ENCODE data around the gene LDHD. TPM values are rescaled to one million over a fixed set of nuclear protein-coding genes. Genes with fewer than 3 reads are reported as not detected.
"Not testable (repeated sequence)": the region's sequence is repeated elsewhere in the genome, so short reads cannot be mapped to it uniquely, and the experiment has no call there.

LDHD gene
- total RNA-seq, 2 donors from 2014 or later = 28.8 to 65.6 TPM

DNA sequence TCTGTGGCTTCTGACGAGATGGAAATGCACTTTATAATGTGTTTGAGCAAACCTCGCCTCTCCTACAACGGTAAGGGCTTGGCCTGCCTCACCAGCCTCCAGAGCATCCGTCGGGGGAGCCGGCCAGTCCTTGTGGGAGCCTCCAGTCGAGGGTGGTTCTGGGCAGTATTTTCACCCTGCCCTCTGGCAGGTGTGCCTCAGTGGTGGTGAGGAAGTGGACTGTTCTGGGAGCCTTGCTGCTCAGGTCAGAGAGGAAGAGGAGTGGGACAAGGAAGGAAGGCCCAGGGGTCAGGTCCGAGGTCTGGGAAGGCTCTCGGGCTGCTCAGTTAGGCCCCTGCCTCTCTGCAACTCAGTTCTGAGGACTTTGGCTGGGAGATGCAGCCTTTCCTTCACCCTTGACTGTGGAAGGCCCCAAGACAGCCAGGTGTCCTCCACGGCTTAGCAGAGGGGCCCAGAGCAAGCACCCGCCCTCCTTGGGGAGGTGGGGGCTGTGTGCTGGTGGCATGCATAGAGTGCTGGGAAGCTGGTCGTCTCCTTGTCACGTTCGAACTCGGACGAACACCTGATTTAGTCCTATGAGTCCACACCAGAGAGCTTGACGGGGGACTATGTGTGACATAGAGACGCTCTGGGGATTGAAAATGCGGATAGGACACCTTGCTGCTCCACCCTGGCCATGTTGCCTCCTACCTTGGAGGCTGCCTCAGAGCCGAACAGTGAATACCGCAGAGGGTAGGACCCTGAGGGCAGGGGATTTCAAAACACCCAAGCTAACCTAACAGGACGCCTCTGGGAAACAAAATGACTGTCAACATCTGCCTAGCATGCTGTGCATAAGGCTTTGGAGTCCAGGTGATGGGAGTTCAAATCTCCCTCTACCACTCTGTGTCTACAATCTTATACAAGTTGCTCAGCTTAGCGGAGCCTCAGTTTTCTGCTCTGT, 22.7 kb downstream of the LDHD start:
- Histone ChIP-seq H3K4me3 (no peak overlapping the region), H3K4me1 (peaks cover 0 to 23% of the 10 kb centered on the region in 2 donors), H3K27ac (no peak overlapping the region), H3K27me3 (no peaks in the 10 kb centered on the region), H3K36me3 (peaks cover 14% of the 10 kb centered on the region), H3K9me3 (no peaks in the 10 kb centered on the region)
- no peak for DNase-seq (ENCODE audit: low spot score)
- TF ChIP-seq, protein P1, sequence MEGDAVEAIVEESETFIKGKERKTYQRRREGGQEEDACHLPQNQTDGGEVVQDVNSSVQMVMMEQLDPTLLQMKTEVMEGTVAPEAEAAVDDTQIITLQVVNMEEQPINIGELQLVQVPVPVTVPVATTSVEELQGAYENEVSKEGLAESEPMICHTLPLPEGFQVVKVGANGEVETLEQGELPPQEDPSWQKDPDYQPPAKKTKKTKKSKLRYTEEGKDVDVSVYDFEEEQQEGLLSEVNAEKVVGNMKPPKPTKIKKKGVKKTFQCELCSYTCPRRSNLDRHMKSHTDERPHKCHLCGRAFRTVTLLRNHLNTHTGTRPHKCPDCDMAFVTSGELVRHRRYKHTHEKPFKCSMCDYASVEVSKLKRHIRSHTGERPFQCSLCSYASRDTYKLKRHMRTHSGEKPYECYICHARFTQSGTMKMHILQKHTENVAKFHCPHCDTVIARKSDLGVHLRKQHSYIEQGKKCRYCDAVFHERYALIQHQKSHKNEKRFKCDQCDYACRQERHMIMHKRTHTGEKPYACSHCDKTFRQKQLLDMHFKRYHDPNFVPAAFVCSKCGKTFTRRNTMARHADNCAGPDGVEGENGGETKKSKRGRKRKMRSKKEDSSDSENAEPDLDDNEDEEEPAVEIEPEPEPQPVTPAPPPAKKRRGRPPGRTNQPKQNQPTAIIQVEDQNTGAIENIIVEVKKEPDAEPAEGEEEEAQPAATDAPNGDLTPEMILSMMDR (IDR thresholded peaks at IDR 0.05) = no peak

DNA sequence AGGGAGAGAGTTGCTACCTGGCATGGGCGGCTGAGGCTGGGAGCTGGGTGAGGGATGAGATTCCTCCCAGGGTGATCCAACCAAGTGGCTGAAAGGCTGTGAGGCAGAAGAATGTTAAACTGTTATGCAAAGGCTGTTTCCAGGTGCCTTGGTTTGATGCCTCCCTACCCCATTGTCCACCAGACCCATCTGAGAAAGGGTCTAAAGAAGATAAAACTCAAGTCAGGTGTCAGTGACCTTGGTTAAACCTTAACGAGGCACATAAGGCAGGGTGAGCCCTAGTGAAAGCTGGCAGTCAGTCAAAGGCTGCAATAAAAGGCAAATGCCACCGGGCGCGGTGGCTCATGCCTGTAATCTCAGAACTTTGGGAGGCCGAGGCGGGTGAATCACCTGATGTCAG, 23.8 kb downstream of the LDHD start:
- no peak for DNase-seq (ENCODE audit: low spot score)
- no peaks in the 10 kb centered on the region for H3K9me3 ChIP-seq
- TF ChIP-seq, protein P1 (IDR thresholded peaks at IDR 0.05) = no peak

DNA sequence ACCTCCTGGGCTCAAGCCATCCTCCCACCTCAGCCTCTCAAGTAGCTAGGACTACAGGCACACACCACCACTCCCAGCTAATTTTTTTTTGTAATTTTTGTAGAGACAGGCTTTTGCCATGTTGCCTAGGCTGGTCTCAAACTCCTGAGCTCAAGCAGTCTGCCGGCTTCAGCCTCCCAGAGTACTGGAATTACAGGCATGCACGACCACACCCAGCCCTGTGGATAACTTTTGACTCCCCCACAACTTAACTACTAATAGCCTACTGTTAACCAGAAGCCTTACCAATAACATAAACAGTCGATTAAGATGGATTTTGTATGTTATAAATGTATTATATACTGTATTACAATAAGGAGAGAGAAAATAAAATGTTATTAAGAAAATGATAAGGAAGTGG, 25.0 kb downstream of the LDHD start:
- not testable (repeated sequence) for H3K9me3 ChIP-seq; H3K27me3 ChIP-seq; H3K27ac ChIP-seq; H3K4me3 ChIP-seq; DNase-seq (ENCODE audit: low spot score)
- Histone ChIP-seq H3K4me1 (peaks cover 0 to 34% of the 10 kb centered on the region in 2 donors), H3K36me3 (peaks cover 14% of the 10 kb centered on the region)

More for the DNA sequence above, 23.8 kb downstream of the LDHD start:
- Histone ChIP-seq H3K27me3 (no peaks in the 10 kb centered on the region), H3K27ac (no peak overlapping the region), H3K4me3 (no peak overlapping the region), H3K36me3 (peaks cover 14% of the 10 kb centered on the region), H3K4me1 (peaks cover 0 to 23% of the 10 kb centered on the region in 2 donors)

DNA sequence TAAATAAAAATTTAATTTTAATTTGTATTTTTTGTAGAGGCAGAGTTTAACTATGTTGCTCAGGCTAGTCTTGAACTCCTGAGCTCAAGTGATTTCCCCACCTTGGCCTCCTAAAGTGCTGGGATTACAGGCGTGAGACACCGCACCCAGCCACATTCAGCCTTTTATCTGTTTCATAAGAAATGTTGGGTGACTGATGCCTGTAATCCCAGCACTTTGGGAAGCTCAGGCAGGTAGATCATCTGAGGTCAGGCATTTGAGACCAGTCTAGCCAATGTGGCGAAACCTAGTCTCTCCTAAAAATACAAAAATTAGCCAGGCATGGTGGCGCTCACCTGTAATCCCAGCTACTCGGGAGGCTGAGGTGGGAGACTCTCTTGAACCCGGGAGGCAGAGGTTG, 25.7 kb downstream of the LDHD start:
- Histone ChIP-seq H3K4me1 (peaks cover 0 to 40% of the 10 kb centered on the region in 2 donors), H3K36me3 (peaks cover 14% of the 10 kb centered on the region)
- not testable (repeated sequence) for H3K27ac ChIP-seq; DNase-seq (ENCODE audit: low spot score); H3K27me3 ChIP-seq; H3K9me3 ChIP-seq; H3K4me3 ChIP-seq

DNA sequence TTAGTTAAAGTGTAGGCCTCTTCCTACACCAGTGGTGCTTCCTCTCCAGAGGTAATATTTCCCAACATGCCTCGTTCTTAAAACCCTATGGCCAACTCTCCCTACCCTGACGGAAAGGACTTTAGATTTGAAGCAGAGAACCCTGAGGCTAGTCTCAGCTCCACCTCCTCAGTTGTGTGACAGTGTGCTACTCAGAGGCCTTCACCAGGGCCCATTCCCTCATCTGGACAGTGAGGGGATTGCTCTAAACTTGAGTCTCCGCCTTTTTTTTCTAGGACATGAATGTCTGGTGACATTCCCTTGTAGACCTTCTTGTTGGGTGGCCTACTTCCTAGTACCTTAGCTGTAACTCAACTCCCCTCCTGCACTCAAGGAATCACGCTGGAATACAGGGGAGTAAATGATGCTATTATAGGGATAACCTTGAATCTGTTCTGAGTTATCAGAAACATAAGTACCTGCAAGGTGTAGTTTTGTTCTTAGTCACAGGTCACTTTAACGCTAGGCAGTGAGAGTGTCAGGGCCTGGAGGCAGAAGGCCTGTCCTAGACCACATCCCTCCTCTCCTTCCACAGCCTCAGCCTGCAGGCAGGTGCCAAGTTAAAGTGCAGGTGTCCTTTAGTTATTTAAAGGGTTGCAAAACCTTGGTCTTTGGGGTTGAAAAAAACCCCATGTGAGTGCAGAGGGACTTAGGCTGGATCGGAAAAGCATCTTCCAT, 26.9 kb downstream of the LDHD start:
- Histone ChIP-seq H3K9me3 (no peaks in the 10 kb centered on the region), H3K27ac (no peak overlapping the region), H3K4me3 (no peak overlapping the region), H3K27me3 (no peaks in the 10 kb centered on the region), H3K4me1 (peaks cover 0 to 40% of the 10 kb centered on the region in 2 donors), H3K36me3 (peaks cover 6% of the 10 kb centered on the region)
- TF ChIP-seq, protein P1 (IDR thresholded peaks at IDR 0.05) = no peak
- DNase-seq (ENCODE audit: low spot score) = no peak

DNA sequence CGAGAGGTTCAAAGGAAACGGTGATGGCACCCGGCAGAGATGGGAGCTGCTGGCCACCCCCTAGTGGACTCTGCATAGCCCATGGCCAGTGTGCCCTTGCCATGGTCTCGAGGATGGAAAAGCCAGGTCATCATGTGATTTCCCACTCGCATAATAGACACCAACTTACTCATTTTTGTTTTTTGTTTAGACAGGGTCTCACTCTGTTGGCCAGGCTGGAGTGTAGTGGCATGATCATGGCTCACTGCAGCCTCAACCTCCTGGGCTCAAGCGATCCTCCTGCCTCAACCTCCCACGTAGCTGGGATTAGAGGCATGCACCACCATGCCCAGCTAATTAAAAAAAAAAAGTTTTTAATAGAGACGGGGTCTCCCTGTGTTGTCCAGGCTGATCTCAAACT, 27.6 kb downstream of the LDHD start:
- TF ChIP-seq, protein P1 (IDR thresholded peaks at IDR 0.05) = no peak
- H3K27ac ChIP-seq = no peak overlapping the region
- no peak overlapping the region for H3K4me3 ChIP-seq
- peaks cover 5% of the 10 kb centered on the region for H3K36me3 ChIP-seq
- H3K9me3 ChIP-seq = no peaks in the 10 kb centered on the region
- H3K4me1 ChIP-seq = peaks cover 0 to 40% of the 10 kb centered on the region in 2 donors
- no peak for DNase-seq (ENCODE audit: low spot score)
- H3K27me3 ChIP-seq = no peaks in the 10 kb centered on the region

Measured in right atrium auricular region (tissue), 2 donors.